ENCODE data around the gene TLDC2. TPM values are rescaled to one million over a fixed set of nuclear protein-coding genes. Genes with fewer than 3 reads are reported as not detected.
A peak's percentile ranks its signal among the peaks of the same experiment; 100 is the strongest.

Gene TLDC2
- total RNA-seq, 1 experiment from 2014 or later: not detected

DNA sequence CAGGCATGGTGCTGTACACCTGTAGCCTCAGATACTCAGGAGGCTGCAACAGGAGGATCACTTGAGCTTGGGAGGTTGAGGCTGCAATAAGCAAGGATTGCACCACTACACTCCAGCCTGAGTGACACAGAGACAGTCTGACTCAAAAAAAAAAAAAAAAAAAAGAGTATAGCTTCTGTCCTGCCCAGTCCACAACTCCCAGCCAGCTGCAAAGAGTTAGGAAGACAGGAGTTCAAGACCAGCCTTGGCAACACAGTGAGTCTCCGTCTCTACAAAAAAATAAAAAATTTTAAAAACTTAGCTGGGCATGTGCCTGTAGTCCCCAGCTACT is 28.3 kb upstream of the TLDC2 start:
- Histone ChIP-seq H3K9ac (ENCODE audit: low read length) (peak overlapping the region; percentile 78), H3K9me3 (ENCODE audit: low read length) (no peaks in the 10 kb centered on the region; the same call in 1 of the 2 replicates), H2AFZ (ENCODE audit: low read length) (no peak overlapping the region), H3K79me2 (ENCODE audit: low read length) (peaks cover 64% of the 10 kb centered on the region), H3K27me3 (ENCODE audit: low read length) (no peaks in the 10 kb centered on the region), H3K4me3 (ENCODE audit: low read length) (peak overlapping the region; percentile 56; the same call in 1 of the 2 replicates), H3K36me3 (ENCODE audit: insufficient read depth, low read length) (peaks cover 14% of the 10 kb centered on the region), H3K27ac (ENCODE audit: low read length) (peak overlapping the region; percentile 98), H3K9me2 (replicated peaks; ENCODE audit: insufficient read depth, low read length) (no peaks in the 10 kb centered on the region), H3K4me1 (ENCODE audit: low read length) (peaks cover 97% of the 10 kb centered on the region), H3K4me2 (ENCODE audit: low read depth, low read length, poor library complexity, severe bottlenecking) (peak overlapping the region; percentile 79), H4K20me1 (ENCODE audit: insufficient read depth, low read depth, low read length) (no peaks in the 10 kb centered on the region)
- DNase-seq: no peak

DNA sequence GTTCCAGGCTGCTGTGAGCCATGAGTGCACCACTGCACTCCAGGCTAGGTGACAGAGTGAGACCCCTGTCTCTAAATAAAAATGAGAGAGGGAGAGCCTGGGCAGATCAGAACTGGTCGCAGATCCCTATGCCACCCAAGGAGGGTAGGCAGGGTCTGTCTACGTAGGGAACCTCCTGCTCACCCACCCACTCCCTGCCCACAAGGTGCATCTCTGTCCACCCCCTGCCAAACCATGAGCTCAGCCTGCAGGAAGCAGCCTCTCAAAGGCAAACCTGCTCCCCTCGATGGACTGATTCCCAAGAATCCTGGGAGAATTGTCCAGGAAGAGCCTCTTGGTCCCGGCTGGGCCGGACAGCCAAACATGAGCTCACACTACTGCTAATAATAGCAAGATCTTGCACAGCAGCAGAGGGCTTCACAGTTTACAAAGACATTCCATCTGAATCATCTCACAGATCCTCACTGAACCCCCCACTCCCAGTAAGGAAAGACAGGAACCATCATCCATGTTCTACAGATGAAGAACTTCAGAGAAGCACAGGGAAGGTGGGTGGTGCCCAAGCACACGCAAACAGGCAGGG is 27.8 kb upstream of the TLDC2 start:
- Histone ChIP-seq H3K36me3 (ENCODE audit: insufficient read depth, low read length) (peaks cover 17% of the 10 kb centered on the region), H3K9ac (ENCODE audit: low read length) (peak overlapping the region; percentile 78), H3K27me3 (ENCODE audit: low read length) (no peaks in the 10 kb centered on the region), H3K79me2 (ENCODE audit: low read length) (peaks cover 63% of the 10 kb centered on the region), H2AFZ (ENCODE audit: low read length) (no peak overlapping the region), H3K9me3 (ENCODE audit: low read length) (no peaks in the 10 kb centered on the region; the same call in 1 of the 2 replicates), H3K27ac (ENCODE audit: low read length) (peak overlapping the region; percentile 98), H3K4me1 (ENCODE audit: low read length) (peaks cover 97% of the 10 kb centered on the region), H3K9me2 (replicated peaks; ENCODE audit: insufficient read depth, low read length) (no peaks in the 10 kb centered on the region), H4K20me1 (ENCODE audit: insufficient read depth, low read depth, low read length) (0 out of 2 replicates have a peak, but pooled peaks cover 2% of the 10 kb centered on the region), H3K4me2 (ENCODE audit: low read depth, low read length, poor library complexity, severe bottlenecking) (peak overlapping the region; percentile 42), H3K4me3 (ENCODE audit: low read length) (no peak overlapping the region)
- DNase-seq: no peak

DNA sequence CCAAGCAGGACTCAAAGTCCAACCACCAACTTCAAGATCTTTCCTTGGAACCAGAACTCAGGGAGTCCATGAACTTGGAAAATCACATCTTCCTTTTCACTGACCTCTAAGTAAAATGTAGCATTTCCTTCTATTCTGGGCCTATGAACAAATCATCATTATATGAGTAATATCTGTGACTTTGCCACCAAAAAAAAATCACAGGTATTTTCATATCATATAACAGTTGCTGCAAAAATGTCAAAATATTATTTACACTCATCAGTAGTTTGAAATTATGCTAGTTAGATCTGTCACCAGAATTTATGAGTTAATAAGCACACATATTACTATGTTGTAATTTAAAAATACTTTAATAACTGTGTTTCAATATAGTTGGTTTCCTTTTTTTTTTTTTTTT is 27.3 kb upstream of the TLDC2 start:
- Histone ChIP-seq H3K9me3 (ENCODE audit: low read length) (no peaks in the 10 kb centered on the region; the same call in 1 of the 2 replicates), H2AFZ (ENCODE audit: low read length) (no peak overlapping the region), H3K27ac (ENCODE audit: low read length) (peak overlapping the region; percentile 98), H3K27me3 (ENCODE audit: low read length) (no peaks in the 10 kb centered on the region), H4K20me1 (ENCODE audit: insufficient read depth, low read depth, low read length) (0 out of 2 replicates have a peak, but pooled peaks cover 6% of the 10 kb centered on the region), H3K36me3 (ENCODE audit: insufficient read depth, low read length) (peaks cover 17% of the 10 kb centered on the region), H3K4me2 (ENCODE audit: low read depth, low read length, poor library complexity, severe bottlenecking) (peak overlapping the region; percentile 42), H3K9ac (ENCODE audit: low read length) (peak overlapping the region; percentile 78), H3K79me2 (ENCODE audit: low read length) (peaks cover 65% of the 10 kb centered on the region), H3K9me2 (replicated peaks; ENCODE audit: insufficient read depth, low read length) (no peaks in the 10 kb centered on the region), H3K4me1 (ENCODE audit: low read length) (peaks cover 97% of the 10 kb centered on the region), H3K4me3 (ENCODE audit: low read length) (no peak overlapping the region)
- no peak for DNase-seq

DNA sequence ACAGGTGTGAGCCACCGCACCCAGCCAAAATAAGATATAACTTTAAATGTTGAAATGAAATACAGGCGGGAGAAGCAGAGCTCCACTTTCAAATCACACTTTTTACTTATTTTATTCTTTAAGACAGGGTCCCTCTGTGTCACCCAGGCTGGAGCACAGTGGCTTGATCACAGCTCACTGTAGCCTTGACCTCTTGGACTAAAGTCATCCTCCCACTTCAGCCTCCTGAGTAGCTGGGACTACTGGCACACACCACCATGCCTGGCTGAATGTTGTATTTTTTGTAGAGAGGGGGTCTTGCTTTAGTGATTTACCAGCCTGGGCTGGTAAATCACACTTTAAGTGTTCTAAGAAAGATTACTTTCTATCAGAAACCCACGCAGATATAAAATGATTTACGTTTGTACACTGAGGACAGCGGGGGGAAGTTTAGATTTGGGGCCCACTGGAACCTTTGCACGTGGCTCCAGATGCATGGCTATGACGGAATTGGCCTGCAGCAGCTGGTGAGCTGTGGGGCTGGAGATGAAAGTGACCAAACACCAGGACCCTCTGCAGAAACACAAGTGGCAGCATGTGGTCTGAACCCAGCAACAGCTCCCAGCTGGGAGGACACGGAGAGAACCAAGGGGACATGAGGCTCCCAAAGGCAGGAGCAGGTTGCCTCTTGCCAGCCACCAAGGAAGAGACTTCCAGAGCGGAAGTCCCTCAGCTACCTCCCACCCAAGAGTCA is 26.4 kb upstream of the TLDC2 start:
- Histone ChIP-seq H3K9ac (ENCODE audit: low read length) (peak overlapping the region; percentile 51), H3K27ac (ENCODE audit: low read length) (peak overlapping the region; percentile 98)
- peak; percentile 53 for DNase-seq

DNA sequence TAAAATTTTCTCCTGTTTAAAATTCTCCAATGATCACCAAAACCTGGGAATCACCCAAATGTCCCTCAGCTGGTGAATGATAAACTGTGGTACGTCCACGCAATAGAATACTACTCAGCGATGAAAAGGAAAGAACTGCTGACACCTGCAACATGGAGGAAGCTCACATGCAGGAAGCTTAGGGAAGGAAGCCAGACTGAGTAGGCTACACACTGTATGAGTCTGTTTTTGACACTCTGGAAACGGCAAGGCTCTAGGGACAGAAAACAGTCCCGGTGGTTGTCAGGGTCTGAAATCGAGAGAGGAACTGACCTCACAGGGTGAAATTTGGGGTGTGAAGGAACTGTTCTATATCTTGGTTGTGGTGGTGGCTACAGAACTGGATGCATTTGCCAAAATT is 25.2 kb upstream of the TLDC2 start:
- peaks cover 83% of the 10 kb centered on the region for H3K79me2 ChIP-seq (ENCODE audit: low read length)
- H3K27ac ChIP-seq (ENCODE audit: low read length): peak overlapping the region; percentile 98
- DNase-seq: peak; percentile 44
- H3K4me2 ChIP-seq (ENCODE audit: low read depth, low read length, poor library complexity, severe bottlenecking): peak overlapping the region; percentile 42
- H3K9me2 ChIP-seq (replicated peaks; ENCODE audit: insufficient read depth, low read length): no peaks in the 10 kb centered on the region
- H3K27me3 ChIP-seq (ENCODE audit: low read length): no peaks in the 10 kb centered on the region
- H3K4me1 ChIP-seq (ENCODE audit: low read length): peaks cover 98% of the 10 kb centered on the region
- H2AFZ ChIP-seq (ENCODE audit: low read length): no peak overlapping the region
- H3K4me3 ChIP-seq (ENCODE audit: low read length): no peak overlapping the region
- H3K9ac ChIP-seq (ENCODE audit: low read length): no peak overlapping the region
- H4K20me1 ChIP-seq (ENCODE audit: insufficient read depth, low read depth, low read length): peaks cover 17% of the 10 kb centered on the region; the same call in 1 of the 2 replicates
- H3K36me3 ChIP-seq (ENCODE audit: insufficient read depth, low read length): peaks cover 17% of the 10 kb centered on the region
- H3K9me3 ChIP-seq (ENCODE audit: low read length): no peaks in the 10 kb centered on the region; the same call in 1 of the 2 replicates

More for the DNA sequence above, 26.4 kb upstream of the TLDC2 start:
- H3K79me2 ChIP-seq (ENCODE audit: low read length): peaks cover 72% of the 10 kb centered on the region
- H3K4me1 ChIP-seq (ENCODE audit: low read length): peaks cover 98% of the 10 kb centered on the region
- no peak overlapping the region for H2AFZ ChIP-seq (ENCODE audit: low read length)
- peaks cover 17% of the 10 kb centered on the region for H3K36me3 ChIP-seq (ENCODE audit: insufficient read depth, low read length)
- H3K4me3 ChIP-seq (ENCODE audit: low read length): 0 out of 2 replicates have a peak overlapping the region, but pooled peaks have one; percentile 4
- H3K27me3 ChIP-seq (ENCODE audit: low read length): no peaks in the 10 kb centered on the region
- 0 out of 2 replicates have a peak, but pooled peaks cover 6% of the 10 kb centered on the region for H4K20me1 ChIP-seq (ENCODE audit: insufficient read depth, low read depth, low read length)
- no peaks in the 10 kb centered on the region; the same call in 1 of the 2 replicates for H3K9me3 ChIP-seq (ENCODE audit: low read length)
- no peaks in the 10 kb centered on the region for H3K9me2 ChIP-seq (replicated peaks; ENCODE audit: insufficient read depth, low read length)
- H3K4me2 ChIP-seq (ENCODE audit: low read depth, low read length, poor library complexity, severe bottlenecking): peak overlapping the region; percentile 42

DNA sequence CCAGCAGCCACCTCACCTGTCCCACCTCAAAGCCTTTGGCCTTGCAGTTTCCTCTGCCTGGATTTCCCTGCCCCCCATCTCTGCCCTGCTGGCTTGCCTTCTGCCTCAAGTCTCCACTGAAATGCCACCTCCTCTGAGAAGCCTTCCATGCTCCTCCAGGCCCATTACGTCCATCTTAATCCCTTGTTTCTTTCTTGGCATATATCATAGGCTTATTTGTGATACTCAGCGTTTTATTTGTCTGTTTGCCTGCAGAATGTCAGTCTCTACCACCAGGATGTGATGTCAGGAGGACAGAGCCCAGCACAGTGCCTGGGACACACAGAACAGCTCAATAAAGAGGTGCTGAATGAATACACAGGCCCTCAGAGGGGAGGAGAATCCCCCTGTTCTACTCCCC is 24.4 kb upstream of the TLDC2 start:
- H3K27me3 ChIP-seq (ENCODE audit: low read length): no peaks in the 10 kb centered on the region
- no peak for DNase-seq
- peak overlapping the region; percentile 73 for H3K4me2 ChIP-seq (ENCODE audit: low read depth, low read length, poor library complexity, severe bottlenecking)
- H3K36me3 ChIP-seq (ENCODE audit: insufficient read depth, low read length): peaks cover 17% of the 10 kb centered on the region
- peaks cover 98% of the 10 kb centered on the region for H3K4me1 ChIP-seq (ENCODE audit: low read length)
- peaks cover 24% of the 10 kb centered on the region; the same call in 1 of the 2 replicates for H4K20me1 ChIP-seq (ENCODE audit: insufficient read depth, low read depth, low read length)
- peak overlapping the region; percentile 76 for H3K9ac ChIP-seq (ENCODE audit: low read length)
- peaks cover 86% of the 10 kb centered on the region for H3K79me2 ChIP-seq (ENCODE audit: low read length)
- H2AFZ ChIP-seq (ENCODE audit: low read length): no peak overlapping the region
- H3K4me3 ChIP-seq (ENCODE audit: low read length): peak overlapping the region; percentile 57; the same call in 1 of the 2 replicates
- H3K9me2 ChIP-seq (replicated peaks; ENCODE audit: insufficient read depth, low read length): no peaks in the 10 kb centered on the region
- peak overlapping the region; percentile 98 for H3K27ac ChIP-seq (ENCODE audit: low read length)
- H3K9me3 ChIP-seq (ENCODE audit: low read length): no peaks in the 10 kb centered on the region; the same call in 1 of the 2 replicates

DNA sequence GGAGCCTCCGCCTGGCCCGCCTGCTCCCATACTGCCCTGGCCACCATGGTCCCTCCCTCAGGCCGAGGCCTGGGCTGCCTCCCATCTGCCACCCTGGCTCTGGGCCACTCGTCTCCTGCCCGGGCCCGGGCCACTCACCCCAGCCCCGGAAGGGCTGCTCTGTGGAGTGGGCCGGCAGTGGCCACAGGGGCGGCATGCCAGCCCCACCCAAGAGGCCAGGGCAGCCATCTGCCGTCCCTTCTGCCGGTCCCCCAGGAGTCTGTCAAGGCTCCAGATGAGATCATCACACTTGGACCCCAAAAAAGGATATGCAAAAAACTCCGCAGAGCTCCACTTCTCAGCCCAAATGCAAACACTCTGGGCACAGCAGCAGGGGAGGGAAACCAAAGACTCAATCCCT is 23.8 kb upstream of the TLDC2 start:
- Histone ChIP-seq H3K36me3 (ENCODE audit: insufficient read depth, low read length) (peaks cover 17% of the 10 kb centered on the region), H3K27ac (ENCODE audit: low read length) (peak overlapping the region; percentile 98), H4K20me1 (ENCODE audit: insufficient read depth, low read depth, low read length) (peaks cover 30% of the 10 kb centered on the region; the same call in 1 of the 2 replicates), H3K27me3 (ENCODE audit: low read length) (no peaks in the 10 kb centered on the region), H3K79me2 (ENCODE audit: low read length) (peaks cover 91% of the 10 kb centered on the region), H3K9ac (ENCODE audit: low read length) (peak overlapping the region; percentile 76), H2AFZ (ENCODE audit: low read length) (no peak overlapping the region), H3K4me2 (ENCODE audit: low read depth, low read length, poor library complexity, severe bottlenecking) (peak overlapping the region; percentile 73), H3K4me1 (ENCODE audit: low read length) (peaks cover 98% of the 10 kb centered on the region), H3K9me2 (replicated peaks; ENCODE audit: insufficient read depth, low read length) (no peaks in the 10 kb centered on the region), H3K9me3 (ENCODE audit: low read length) (no peaks in the 10 kb centered on the region; the same call in 1 of the 2 replicates), H3K4me3 (ENCODE audit: low read length) (peak overlapping the region; percentile 57)
- DNase-seq: peak; percentile 93
